Measurements from ENCODE around the gene MACROD1.

The MACROD1 gene

DNA sequence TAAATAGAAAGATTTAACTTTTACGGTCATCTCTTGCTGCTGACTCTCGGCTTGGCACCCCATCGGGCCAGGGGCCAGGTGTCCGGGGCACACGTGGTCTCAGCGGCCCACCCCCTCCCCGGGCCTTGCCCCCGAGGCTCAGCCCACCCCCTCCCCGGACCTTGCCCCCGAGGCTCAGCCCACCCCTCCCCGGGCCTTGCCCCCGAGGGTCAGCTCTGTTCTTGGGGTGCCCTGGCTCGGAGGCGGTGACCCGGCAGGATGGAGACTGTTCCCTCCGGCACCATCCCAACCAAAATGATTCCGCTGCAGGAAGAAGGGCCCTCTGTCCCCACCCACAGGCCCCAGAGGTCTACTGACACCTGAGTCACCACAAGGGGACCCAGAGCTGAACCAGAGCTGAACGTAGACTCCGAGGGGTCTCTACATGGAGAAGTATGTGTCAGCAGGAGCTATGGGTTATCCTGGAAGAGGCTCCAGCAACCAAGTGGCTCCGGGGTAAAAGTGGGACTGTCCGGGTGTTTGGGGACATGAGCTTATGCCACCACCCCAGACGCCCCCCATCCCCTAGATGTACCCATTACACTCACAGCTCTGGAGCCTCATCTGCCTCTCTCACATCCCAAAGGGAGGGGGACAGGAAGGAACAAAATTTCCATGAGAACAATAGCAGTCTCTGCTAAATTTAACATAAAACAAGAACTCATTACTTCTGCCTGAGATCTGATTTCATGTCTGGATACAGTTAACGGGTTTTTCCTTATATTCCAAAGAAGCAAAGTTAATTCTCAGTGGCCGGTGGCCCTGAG lies 38.4 kb downstream of the MACROD1 start:
- no peak for DNase-seq

DNA sequence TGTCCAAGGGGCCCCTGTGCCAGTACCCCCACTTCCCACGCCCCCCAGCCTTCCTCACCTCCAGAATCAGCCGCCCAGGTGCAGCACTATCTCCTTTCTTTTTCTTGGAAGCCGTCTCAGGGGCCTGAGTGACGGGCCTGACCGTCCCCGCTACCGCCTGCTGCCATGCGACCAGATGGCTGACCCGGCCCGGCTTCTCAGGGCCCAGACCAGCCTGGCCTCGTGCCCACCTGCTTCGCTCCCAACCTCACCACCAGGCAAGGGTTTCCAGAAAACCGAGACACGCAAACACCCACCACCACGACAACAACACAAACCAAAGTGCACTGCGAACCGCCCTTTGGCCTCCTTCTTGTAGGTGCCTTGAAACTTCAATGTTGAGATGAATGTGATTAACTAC lies 39.1 kb downstream of the MACROD1 start:
- DNase-seq: no peak

DNA sequence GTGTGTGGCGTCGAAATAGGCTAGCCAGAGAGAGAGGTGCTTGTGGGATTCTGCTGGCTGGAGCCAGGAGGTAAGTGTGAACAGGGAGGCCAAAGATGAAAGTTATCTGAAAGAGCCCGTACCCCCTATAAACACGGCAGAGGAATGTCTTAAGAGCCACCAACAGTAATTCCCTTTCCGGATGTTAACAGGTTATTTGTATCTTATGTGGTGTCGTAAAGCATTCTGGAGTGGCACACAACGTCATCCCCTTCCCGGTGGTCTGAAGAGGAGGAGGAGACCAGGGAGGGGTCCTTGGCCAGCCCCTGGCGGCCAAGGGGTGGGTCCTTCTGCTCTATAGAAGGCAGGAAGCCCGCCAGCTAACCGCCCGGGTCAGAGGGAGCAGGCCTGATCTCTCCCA lies 39.5 kb downstream of the MACROD1 start:
- DNase-seq: no peak

DNA sequence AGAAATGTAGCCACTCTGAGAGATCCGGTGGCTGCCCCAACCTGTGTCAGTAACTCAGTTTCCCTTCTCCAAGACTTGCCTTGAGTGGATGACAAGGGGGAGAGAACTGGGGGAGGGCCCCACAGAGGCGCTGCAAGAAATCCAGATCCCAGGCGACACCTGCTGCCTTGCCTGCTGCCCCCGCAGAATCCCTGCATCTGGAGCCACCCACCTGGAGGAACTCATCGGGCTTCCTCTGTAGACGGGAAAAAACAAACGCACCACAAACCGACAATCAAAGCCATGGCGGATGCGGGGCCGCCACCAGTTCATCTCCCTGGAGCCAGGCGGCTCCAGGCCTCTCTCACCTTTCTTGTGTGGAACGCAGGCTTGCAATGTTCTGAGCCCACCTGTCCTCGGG lies 40.2 kb downstream of the MACROD1 start:
- no peak for DNase-seq

DNA sequence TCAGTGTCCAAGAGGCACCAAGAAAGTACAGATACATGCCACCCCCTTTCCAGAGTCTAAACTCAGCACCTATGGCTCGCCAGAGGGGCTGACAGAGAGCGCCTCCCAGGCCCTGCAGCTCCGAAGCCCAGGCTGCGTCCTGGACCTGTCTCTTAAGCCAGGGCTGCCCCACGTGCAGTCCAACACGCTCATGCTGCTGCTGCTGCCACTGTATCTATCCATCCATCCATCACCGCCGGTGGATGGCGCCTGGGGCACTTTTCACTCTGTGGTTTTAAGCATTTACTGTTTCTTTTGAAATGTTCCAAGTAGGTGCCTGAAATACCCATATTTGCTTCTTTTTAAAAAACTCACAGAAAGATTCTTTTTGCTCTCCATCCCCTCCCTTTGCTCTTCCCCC lies 41.8 kb downstream of the MACROD1 start:
- no peak for DNase-seq

DNA sequence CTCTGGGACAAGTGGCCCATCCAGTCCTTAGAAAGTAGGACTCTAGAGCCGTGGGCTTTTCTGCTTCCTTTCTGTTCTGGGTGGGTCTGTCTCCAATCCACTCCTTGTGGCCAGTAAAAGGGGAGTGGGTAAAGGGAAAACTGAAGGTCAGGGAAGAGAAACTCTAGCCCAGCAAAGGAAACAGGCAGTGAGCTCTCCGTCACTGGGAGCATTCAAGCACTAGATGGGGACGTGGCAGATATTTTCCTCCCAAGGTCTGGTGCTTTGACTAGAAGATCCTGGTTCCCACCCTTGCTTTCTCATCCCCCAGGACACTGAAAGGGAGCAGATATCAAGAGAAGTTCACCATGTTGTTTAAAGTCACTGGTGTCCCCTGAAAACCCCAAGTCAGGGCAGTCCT lies 42.2 kb downstream of the MACROD1 start:
- DNase-seq: no peak

DNA sequence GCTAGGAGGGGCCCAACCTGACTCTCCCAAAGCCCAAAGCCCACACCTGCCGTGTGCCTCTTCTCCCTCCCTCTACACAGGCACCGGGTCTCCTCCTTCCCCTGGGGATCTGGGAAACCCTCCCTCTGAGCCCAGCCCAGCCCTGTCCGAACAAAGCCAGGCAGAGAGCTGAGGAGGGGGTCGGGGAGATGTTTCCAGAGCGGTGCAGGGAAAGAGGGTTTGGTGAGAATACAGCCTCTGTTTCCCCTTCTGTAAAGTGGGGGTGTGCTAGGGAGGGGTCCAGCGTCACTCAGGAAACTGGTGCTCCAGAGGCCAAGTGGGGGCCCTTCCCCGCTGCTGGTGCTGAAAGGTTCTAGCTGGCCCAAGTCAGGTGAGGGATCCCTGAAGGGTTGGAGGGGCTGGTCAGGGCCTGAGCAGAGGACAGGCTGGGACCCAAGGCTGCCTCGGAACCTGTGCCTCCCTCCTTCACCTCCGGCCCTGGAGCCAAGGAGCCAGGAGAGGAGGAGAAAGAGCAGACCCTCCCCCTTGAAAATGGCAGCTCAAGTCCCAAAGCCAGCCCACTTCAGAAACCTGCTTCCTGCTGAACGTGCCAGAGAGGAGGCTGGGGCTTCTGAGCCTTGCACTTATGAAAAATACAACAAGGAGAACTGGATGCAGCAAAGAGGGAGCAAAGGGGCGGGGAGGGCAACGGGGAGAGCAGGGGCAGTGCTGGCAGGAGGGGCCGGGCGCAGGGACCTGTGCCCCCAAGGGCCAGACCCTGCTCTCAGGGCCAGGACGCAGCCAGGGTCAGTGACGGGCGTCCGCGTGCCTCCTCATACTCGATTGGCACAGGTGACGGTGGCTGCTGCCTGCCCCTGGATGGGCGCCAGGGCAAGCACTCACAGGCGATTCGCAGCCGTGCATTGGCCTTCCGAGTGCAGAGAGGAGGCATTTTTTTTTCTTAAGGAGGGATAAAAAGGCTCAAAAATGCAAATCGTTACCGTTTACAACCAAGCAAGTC lies 43.2 kb downstream of the MACROD1 start:
- no peak for DNase-seq

DNA sequence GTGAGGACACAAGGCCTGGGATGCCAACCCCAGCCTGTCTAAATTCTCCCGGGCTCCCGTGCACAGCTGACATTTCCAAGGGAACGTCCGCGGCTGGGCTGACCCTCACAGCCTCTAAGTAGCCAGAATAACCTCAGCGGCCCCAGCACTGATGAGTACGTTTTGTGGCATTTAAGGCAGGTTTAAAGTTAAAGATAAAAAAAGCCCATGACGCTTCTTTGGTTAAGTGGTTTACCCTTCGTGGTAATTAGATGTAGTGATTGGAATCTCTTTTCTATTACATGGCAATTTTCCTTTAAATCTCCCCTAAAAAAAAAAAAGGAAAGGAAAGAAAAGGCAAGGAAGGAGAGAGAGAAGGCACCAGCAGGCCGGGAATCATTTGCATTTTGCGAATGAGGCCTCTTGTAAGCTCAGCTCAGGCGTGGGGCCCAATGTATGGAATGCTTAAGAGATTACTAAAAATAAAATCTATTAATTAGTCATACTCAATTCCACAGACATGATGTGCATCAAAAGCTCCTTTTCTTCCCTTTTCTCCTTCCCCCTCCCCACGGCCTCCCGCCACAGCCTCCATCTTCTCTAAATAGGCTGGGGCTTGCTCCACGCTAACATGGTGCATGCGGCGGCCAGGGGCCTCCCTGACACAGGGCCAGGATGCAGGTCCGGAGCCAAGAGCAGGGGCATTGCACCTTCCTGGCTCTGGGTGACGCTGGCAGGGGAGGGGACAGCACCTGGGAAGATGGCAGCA lies 44.1 kb downstream of the MACROD1 start:
- no peak for DNase-seq

DNA sequence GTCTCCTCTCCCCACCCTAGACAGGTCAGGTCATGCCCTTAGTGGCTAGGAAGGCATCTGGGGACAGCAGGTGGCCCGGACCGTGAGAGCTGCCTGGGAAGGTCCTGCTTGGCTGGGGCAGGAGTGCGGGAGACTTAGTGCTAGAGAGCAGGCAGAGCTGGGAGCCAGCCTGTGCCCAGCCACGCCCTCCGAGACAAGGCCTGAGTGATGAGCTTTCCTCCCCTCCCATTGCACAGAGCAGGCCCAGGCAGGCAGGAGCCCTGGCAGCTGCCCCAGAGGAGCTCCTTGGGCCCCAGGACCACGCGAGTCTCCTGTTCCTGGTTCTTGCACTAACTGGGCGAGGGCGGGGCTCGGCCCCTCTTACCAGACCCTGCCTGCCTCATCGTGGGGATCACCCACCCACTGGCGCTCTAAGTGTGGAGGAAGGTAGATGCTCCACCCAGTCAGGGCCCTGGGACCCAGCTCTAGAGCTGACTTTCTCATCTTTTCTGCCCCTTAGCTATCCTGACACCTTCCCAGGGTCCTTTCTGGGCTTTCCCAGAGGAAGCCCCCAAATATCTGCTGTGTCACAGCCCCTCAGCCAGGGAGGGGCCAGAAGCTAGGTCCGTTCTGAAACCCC lies 44.9 kb downstream of the MACROD1 start:
- no peak for DNase-seq

DNA sequence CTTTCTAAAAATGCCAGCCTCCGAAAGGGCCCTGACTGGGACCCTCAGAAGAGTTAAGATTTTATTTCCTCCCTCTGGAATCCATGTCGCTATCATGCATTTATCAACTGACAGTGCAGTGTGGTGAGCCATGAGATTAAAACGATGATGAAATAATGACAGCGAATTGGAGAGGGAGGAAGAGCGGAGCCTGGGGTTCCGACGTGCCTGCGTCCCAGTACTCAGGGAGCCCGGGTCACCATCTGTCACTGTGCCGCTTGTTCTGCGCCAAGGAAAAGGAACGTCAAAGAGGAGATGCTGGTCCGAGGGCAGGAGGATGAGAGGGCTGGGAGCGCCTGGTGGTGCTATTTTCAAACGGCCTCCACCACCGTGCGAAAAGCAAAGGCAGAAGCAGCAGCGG lies 46.2 kb downstream of the MACROD1 start:
- no peak for DNase-seq

DNA sequence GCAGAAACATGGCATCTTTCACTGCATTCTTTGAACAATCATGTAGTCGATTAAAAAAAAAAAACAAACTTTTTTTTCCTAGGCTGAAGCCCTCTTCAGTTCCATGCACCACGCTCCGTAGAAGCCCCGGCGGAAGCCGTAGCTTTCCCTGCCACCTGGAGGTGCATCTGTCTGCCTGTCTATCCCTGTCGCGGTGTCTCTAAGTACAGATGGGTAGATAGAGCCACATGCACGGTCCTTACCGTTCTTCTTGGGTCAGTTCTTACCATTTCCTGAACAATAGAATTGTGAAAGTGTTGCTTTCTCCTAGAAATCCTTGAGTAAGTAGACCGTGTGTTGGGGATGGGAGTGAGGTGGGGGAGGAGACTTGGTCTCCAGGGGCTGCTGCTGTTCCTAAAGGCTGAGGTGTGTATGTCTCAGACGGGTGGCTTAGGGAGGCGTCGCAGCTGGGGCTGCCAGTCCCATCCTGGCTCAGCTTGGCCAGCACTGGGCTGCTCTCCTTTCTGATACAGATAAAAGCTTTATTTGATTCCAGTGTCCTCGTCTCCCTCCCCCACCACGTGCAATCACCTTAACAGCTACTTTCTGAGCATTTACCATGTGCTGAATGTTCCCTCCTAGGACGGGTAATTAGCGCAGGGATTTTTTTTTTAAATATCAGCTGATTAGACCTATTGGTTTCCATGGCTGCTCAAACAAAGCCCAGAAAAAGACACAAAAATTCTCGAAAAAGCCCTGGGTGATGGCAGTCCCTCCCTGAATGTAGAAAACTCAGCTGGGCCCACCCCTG lies 46.8 kb downstream of the MACROD1 start:
- DNase-seq: no peak

DNA sequence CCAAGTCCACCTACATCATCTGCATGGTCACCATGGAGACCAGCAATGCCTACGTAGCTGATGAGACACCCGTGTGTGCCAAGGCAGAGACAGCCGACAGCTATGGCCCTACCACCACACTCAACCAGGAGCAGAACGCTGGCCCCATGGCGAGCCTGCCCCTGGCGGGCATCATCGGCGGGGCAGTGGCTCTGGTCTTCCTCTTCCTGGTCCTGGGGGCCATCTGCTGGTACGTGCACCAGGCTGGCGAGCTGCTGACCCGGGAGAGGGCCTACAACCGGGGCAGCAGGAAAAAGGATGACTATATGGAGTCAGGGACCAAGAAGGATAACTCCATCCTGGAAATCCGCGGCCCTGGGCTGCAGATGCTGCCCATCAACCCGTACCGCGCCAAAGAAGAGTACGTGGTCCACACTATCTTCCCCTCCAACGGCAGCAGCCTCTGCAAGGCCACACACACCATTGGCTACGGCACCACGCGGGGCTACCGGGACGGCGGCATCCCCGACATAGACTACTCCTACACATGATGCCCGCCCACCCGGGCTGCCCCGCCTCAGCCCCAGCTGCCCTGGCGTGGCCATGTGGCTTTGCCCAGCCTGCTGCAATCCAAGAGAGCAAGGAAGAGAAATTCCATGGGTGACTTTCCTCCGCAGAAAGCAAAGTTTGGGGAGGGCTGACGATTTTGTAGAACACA lies 48.0 kb downstream of the MACROD1 start:
- no peak for DNase-seq

DNA sequence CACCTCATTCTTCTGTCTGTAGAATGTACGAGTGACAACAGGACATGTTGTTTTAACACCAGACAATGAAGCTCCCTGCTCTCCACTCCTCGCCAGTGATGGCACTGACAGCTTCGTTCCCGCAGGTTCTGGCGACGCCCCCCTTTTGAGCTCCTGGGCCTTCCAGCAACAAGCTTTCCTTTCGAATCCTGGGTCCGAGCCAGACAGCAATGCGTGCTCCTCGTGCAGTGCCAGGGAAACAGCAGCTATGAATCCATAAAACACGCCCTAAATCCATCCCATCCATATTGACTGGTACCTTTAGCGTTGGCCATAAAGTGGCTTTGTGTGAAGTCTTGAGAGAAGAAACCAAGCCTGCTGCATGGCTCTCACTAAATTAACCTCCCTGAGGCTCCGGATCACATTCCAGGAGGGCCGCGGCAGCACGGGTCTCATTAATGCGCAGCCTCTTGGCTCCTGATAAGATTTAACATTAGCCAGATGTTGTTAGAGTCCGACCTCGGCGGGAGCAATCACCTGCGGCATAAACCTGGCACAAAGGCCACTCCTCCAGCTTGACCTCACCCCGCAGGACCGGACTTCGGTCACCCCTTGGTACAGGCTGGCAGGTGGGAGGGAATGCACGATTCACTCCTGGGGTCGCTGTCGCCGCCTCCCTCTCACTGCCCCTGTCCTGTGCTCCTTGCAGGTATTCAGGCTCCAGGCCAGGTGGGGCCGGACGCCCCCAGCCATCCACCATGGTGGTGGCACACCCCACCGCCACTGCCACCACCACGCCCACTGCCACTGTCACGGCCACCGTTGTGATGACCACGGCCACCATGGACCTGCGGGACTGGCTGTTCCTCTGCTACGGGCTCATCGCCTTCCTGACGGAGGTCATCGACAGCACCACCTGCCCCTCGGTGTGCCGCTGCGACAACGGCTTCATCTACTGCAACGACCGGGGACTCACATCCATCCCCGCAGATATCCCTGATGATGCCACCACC lies 50.1 kb downstream of the MACROD1 start:
- DNase-seq: no peak

DNA sequence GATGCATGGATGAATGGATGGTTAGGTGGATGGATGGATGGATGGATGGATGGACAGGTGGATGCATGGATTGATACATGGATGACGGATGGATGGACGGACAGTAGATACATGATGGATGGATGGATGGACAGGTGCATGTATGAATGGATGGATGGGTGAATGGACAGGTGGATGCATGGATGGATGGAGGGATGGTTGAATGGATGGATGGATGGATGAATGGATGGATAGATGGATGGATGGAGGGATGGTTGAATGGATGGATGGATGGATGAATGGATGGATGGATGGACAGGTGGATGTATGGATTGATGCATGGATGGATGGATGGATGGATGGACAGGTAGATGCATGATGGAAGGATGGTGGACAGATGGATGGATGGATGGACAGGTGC lies 51.7 kb downstream of the MACROD1 start:
- DNase-seq: no peak

DNA sequence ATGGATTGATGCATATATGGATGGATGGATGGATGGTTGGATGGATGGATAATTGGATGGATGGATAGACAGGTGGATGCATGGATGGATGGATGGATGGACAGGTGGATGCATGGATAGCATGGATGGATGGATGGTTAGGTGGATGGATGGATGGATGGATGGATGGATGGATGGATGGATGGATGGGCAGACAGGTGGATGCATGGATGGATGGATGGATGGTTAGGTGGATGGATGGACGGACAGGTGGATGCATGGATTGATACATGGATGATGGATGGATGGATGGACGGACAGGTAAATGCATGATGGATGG lies 52.5 kb downstream of the MACROD1 start:
- no peak for DNase-seq

DNA sequence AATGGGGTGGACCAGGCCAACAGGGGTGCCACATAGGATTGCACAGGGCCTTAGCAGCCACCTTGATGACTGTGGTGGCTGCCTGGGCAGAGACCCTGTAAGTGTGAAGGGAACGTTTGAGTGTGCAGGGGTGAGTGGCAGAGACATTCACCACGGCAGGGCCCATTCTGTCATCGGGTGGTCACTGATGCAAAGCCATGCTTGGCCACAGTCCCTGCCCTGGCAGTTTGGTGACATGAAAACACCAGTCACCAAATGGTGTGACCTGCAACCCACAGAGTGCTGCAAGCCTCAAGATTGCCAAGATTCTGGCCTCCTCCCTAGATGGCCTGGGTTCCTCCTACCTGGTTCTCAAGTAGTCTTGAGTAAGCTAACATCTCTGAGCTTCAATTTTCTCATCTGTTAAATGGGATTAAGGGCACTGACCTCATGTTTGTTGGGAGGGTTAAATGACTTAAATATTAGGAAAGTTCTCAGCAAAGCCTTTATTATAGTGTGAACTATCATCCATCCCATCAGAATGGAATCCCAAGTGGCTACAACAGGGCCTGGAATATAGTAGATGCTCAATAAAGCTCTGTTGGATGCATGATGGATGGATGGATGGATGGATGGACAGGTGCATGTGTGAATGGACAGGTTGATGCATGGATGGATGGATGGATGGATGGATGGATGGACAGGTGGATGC lies 53.0 kb downstream of the MACROD1 start:
- DNase-seq: no peak

DNA sequence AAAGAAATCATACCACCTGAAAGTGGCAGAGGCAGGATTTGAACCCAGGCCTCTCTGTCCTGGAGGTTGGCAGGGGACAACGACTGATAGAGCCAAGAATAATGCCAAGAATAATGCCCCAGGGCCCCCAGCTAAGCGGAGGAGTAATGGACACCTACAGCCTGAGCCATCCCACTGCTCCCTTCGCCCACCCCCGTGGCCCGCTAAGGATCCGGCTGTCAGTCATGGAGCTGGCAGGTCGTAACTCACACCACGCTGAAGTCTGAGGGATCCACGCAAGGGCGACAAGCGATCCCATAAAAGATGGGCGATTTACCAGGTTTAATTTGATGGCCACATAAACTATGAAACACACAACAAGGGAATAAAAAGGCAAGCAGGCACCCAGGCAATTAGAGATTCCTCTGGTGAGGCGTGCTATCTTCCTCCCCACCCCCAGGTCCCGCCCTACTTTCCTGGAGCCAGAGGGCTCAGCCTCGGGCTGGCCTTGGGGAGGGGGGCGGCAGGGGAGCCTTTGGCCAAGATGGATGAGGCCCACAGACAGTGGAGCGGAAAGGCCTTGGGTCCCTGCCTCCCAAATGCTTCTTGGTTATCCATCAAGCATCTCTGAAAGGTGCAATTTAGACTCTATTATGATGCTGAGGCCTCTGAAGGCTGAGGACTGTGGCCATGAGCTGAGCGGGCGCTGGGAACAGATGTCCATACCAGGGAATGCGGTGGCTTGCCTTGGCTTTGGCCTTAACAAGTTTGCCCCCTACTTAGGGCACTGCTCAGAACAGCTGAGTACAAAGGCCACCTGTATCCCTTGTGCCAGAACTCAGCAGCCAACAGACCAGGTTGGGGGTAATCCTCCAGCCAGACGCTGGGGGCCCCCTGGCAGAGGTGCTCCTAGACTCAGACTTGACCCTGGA lies 55.2 kb downstream of the MACROD1 start:
- DNase-seq: no peak

DNA sequence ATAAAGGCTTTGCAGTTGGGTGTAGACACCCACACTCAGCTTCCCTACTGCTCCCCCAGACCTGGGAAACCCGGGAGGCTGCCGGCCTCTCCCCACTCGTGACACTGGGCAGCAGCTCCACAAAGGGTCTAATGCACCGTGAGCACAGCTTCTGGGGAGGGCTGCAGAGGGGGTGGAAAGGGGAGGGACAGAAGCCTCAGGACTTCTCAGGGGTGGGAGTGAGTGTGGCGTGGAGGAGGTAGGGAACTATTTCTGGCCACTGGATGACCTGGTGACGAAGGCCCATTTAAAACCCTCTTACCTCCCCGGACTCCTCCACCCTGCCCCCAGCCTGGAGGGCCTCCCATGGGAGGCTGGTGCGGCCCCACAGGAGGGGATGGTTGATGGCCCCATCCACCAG lies 56.6 kb downstream of the MACROD1 start:
- DNase-seq: no peak

Data from GOT3 (cell line).